ENCODE measurements around the gene NPTN. TPM values are rescaled to one million over a fixed set of nuclear protein-coding genes. Genes with fewer than 3 reads are reported as not detected.

NPTN gene
- total and polyA plus RNA-seq, 2 of the 13 experiments (the other 11 are each of a cell fraction or from before 2014, with no cell fraction given) = 78.0 to 110 TPM

DNA sequence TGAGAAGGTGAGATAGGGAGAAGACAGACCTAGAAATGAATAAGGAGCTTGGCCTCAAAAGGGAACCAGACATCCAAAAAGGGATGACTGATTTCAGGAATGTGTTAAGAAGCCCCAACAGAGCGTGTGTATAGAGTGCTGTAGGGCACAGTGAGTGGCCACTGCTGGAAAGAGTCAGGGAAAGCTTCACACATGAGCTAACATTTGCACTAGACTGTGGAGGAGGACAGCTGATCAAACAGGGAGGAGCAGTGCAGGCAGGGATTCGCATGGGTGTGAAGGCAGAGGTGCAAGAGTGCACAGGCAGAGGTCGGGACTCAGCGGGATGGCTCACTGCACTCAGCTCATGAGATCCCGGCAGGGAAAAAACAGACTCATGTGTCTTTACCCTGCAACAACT lies 61.8 kb downstream of the NPTN start:
- Histone ChIP-seq H3K4me3 (replicated peaks in 1 of 3; ENCODE audit: insufficient read depth in 1 of 3, low read depth in 2 of 3, low read length in 3 of 3) (no peak overlapping the region), H4K20me1 (ENCODE audit: insufficient read depth, low read length) (no peaks in the 10 kb centered on the region), H3K27ac (ENCODE audit: extremely low read length, insufficient read depth, low read length) (no peak overlapping the region), H3K9me3 (ENCODE audit: low read length) (no peaks in the 10 kb centered on the region), H2AFZ (ENCODE audit: low read length) (no peak overlapping the region), H3K4me1 (ENCODE audit: insufficient read depth, low read length) (no peaks in the 10 kb centered on the region), H3K36me3 (replicated peaks in 1 of 2; ENCODE audit: control insufficient read depth in 1 of 2, insufficient read depth in 2 of 2, low read length in 2 of 2) (peaks cover 25 to 71% of the 10 kb centered on the region in 2 experiments), H3K9ac (ENCODE audit: insufficient read depth, low read depth, low read length) (no peak overlapping the region), H3K27me3 (ENCODE audit: control insufficient read depth in 1 of 2, insufficient read depth in 2 of 2, low read length in 2 of 2) (no peaks in the 10 kb centered on the region), H3K79me2 (ENCODE audit: insufficient read depth, low read length) (no peaks in the 10 kb centered on the region), H3K4me2 (ENCODE audit: low read depth, low read length) (no peak overlapping the region)
- 79% methylated on average over 5 of the region's 5 CpGs for WGBS (ENCODE audit: low lambda C conversion rate)
- no peak for TF ChIP-seq SALL2 (CRISPR knock-in tag; IDR thresholded peaks at IDR 0.05)
- TF ChIP-seq ZNF124 (CRISPR knock-in tag; IDR thresholded peaks at IDR 0.05) = no peak
- no peak for TF ChIP-seq POLR2G (IDR thresholded peaks at IDR 0.05; ENCODE audit: low read depth, low read length)
- TF ChIP-seq, protein P1, sequence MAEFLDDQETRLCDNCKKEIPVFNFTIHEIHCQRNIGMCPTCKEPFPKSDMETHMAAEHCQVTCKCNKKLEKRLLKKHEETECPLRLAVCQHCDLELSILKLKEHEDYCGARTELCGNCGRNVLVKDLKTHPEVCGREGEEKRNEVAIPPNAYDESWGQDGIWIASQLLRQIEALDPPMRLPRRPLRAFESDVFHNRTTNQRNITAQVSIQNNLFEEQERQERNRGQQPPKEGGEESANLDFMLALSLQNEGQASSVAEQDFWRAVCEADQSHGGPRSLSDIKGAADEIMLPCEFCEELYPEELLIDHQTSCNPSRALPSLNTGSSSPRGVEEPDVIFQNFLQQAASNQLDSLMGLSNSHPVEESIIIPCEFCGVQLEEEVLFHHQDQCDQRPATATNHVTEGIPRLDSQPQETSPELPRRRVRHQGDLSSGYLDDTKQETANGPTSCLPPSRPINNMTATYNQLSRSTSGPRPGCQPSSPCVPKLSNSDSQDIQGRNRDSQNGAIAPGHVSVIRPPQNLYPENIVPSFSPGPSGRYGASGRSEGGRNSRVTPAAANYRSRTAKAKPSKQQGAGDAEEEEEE (CRISPR knock-in tag; IDR thresholded peaks at IDR 0.05; ENCODE audit: borderline replicate concordance) = no peak
- TF ChIP-seq ZNF207 (IDR thresholded peaks at IDR 0.05; ENCODE audit: borderline replicate concordance) = no peak
- no peak for TF ChIP-seq ZNF816 (CRISPR knock-in tag; IDR thresholded peaks at IDR 0.05; ENCODE audit: borderline replicate concordance)
- TF ChIP-seq KLF9 (CRISPR knock-in tag; IDR thresholded peaks at IDR 0.05; ENCODE audit: low read depth) = no peak
- no peak for TF ChIP-seq ZNF891 (CRISPR knock-in tag; IDR thresholded peaks at IDR 0.05)
- TF ChIP-seq, protein P2, sequence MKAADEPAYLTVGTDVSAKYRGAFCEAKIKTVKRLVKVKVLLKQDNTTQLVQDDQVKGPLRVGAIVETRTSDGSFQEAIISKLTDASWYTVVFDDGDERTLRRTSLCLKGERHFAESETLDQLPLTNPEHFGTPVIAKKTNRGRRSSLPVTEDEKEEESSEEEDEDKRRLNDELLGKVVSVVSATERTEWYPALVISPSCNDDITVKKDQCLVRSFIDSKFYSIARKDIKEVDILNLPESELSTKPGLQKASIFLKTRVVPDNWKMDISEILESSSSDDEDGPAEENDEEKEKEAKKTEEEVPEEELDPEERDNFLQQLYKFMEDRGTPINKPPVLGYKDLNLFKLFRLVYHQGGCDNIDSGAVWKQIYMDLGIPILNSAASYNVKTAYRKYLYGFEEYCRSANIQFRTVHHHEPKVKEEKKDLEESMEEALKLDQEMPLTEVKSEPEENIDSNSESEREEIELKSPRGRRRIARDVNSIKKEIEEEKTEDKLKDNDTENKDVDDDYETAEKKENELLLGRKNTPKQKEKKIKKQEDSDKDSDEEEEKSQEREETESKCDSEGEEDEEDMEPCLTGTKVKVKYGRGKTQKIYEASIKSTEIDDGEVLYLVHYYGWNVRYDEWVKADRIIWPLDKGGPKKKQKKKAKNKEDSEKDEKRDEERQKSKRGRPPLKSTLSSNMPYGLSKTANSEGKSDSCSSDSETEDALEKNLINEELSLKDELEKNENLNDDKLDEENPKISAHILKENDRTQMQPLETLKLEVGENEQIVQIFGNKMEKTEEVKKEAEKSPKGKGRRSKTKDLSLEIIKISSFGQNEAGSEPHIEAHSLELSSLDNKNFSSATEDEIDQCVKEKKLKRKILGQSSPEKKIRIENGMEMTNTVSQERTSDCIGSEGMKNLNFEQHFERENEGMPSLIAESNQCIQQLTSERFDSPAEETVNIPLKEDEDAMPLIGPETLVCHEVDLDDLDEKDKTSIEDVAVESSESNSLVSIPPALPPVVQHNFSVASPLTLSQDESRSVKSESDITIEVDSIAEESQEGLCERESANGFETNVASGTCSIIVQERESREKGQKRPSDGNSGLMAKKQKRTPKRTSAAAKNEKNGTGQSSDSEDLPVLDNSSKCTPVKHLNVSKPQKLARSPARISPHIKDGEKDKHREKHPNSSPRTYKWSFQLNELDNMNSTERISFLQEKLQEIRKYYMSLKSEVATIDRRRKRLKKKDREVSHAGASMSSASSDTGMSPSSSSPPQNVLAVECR (CRISPR knock-in tag; IDR thresholded peaks at IDR 0.05; ENCODE audit: borderline replicate concordance) = no peak
- peak; percentile 95 for TF ChIP-seq ZNF263 (CRISPR knock-in tag; IDR thresholded peaks at IDR 0.05)
- TF ChIP-seq NCOA2 (CRISPR knock-in tag; IDR thresholded peaks at IDR 0.05) = no peak
- TF ChIP-seq ZNF432 (CRISPR knock-in tag; IDR thresholded peaks at IDR 0.05; ENCODE audit: borderline replicate concordance) = no peak
- TF ChIP-seq ZNF317 (CRISPR knock-in tag; IDR thresholded peaks at IDR 0.05) = peak; percentile 93
- no peak for TF ChIP-seq SIN3A (IDR thresholded peaks at IDR 0.05; ENCODE audit: borderline replicate concordance, low read depth, low read length)
- ATAC-seq = peak; percentile 58
- DNase-seq (ENCODE audit: low spot score) = peak; percentile 8
- BruUV-seq (replicated peaks) = no TSS peak
- intact Hi-C loops (cut with micrococcal nuclease; ENCODE audit: unreplicated experiment) (no loop called here), in situ Hi-C loops (cut with HindIII; ENCODE audit: extremely low pct_ligation_motif_present, low pct_unique_long_range_greater_than_20kb) (no loop called here)
- no peak for FAIRE-seq
- ChIA-PET POLR2A (no interaction called here), CTCF (ENCODE audit: low intra/inter-chr PET ratio, low total read pairs) (no interaction called here)

Data from HepG2 (cell line).